Panc1 (cell line): ENCODE results near the gene PRR22. TPM values are rescaled to one million over a fixed set of nuclear protein-coding genes. Genes with fewer than 3 reads are reported as not detected.

Source experiments
- ATAC-seq: fragments of 200-7000 bp; cut with Tn5 transposase; 2 replicates; pipeline ENCODE4 v1.9.1; 2020; ENCODE audit warnings: mild to moderate bottlenecking, moderate library complexity
- BruUV-seq: library from RNA; stranded (reverse); fragments of 400-500 nt; replicated peaks from 2 replicates; lab custom pipeline; 2021; lab: Mats Ljungman, UMichigan
- CTCF ChIA-PET: fragments of 300-600 bp; sonication (Branson Sonifier 250); formaldehyde crosslinking; loops from one replicate; lab custom pipeline; 2022; ENCODE audit warnings: antibody characterized with exemption; lab: Charles Lee
- POLR2A ChIA-PET: fragments of 300-600 bp; sonication (Branson Sonifier 250); formaldehyde crosslinking; loops from one replicate; lab custom pipeline; 2022; ENCODE audit warnings: antibody characterized with exemption; lab: Charles Lee
- DNase-seq: peaks from one replicate; pipeline ENCODE4 v3.0.0-alpha.2; 2010; ENCODE audit warnings: low read depth, low spot score
- H3K27ac ChIP-seq: 2 replicates; pipeline ENCODE4 v1.5.1; 2011; ENCODE audit warnings: mild to moderate bottlenecking, low read length, inconsistent platforms
- H3K27me3 ChIP-seq: fragments of 200-500 bp; sonication (Bioruptor generic); 2 replicates; pipeline ENCODE4 v1.6.0; 2014; ENCODE audit warnings: low read length, inconsistent platforms; ENCODE audit not compliant: control insufficient read depth, insufficient read depth
- H3K36me3 ChIP-seq: fragments of 200-500 bp; sonication (Bioruptor generic); 2 replicates; pipeline ENCODE4 v1.5.1; 2014; ENCODE audit warnings: inconsistent platforms, mild to moderate bottlenecking, low read length, moderate library complexity; ENCODE audit not compliant: control insufficient read depth, insufficient read depth
- H3K4me1 ChIP-seq: 2 replicates; pipeline ENCODE4 v1.5.1; 2011; ENCODE audit warnings: inconsistent platforms, mild to moderate bottlenecking, low read length, moderate library complexity; ENCODE audit not compliant: control insufficient read depth, insufficient read depth
- H3K4me3 ChIP-seq, 2 experiments: 2 replicates each; pipeline ENCODE4 v1.5.1; 2011 to 2012; ENCODE audit warnings: low read depth in 2 of 2, low read length in 2 of 2, mild to moderate bottlenecking in 2 of 2, inconsistent platforms in 1 of 2, moderate library complexity in 1 of 2
- H3K9me3 ChIP-seq: fragments of 200-500 bp; sonication (Bioruptor generic); 2 replicates; pipeline ENCODE4 v1.5.1; 2014; ENCODE audit warnings: low read depth, mild to moderate bottlenecking, inconsistent platforms, low read length, moderate library complexity; ENCODE audit not compliant: control insufficient read depth, insufficient read depth
- CTCF ChIP-seq: fragments of 450-650 bp; IDR thresholded peaks from 2 replicates; pipeline ENCODE4 v1.5.1; 2017; ENCODE audit warnings: mild to moderate bottlenecking
- POLR2AphosphoS5 ChIP-seq: IDR thresholded peaks from 2 replicates; pipeline ENCODE4 v1.6.1; 2012; ENCODE audit warnings: mild to moderate bottlenecking, low read depth, low read length, moderate library complexity
- REST ChIP-seq, 2 experiments: IDR thresholded peaks; 2 replicates each; pipeline ENCODE4 v1.6.1; 2011 to 2012; ENCODE audit warnings: low read depth in 2 of 2, control low read depth in 1 of 2, low read length in 1 of 2, mild to moderate bottlenecking in 1 of 2, moderate library complexity in 1 of 2; ENCODE audit not compliant: insufficient read depth in 1 of 2
- SIN3A ChIP-seq: IDR thresholded peaks from 2 replicates; pipeline ENCODE4 v1.6.1; 2012; ENCODE audit warnings: low read depth, mild to moderate bottlenecking, low read length, moderate library complexity, borderline replicate concordance; ENCODE audit not compliant: insufficient read depth
- TCF7L2 ChIP-seq: IDR thresholded peaks from 2 replicates; pipeline ENCODE4 v1.6.1; 2011; ENCODE audit warnings: mild to moderate bottlenecking, low read depth, low read length, inconsistent platforms
- in situ Hi-C: cut with HindIII; loops from 2 replicates; pipeline ENCODE4 v1.10.0; 2016; ENCODE audit warnings: low sequenced_read_pairs, low pct_unique_long_range_greater_than_20kb
- intact Hi-C: fragments of 100-400 bp; cut with micrococcal nuclease; formaldehyde crosslinking; loops from one replicate; pipeline ENCODE4 v1.10.0; 2022; ENCODE audit not compliant: unreplicated experiment
- total RNA-seq: library from RNA; stranded (reverse); gene quantifications from one replicate; pipeline ENCODE4 v1.2.1, GENCODE V29; 2021; ENCODE audit not compliant: unreplicated experiment

PRR22 gene
- total RNA-seq, 1 experiment from 2014 or later: 5.9 TPM

- no peaks in the 10 kb centered on the region for H3K9me3 ChIP-seq
- intact Hi-C loops (no loop called here), in situ Hi-C loops (no loop called here)
- no peak overlapping the region for H3K4me3 ChIP-seq
- ChIA-PET CTCF (interaction anchor here (0.6 to 0.7 kb wide), 2 partner anchors 11 to 70 kb away, joined by 4 read pairs; no protein-coding TSS in a partner anchor), POLR2A (no interaction called here)
- no TSS peak for BruUV-seq
- H3K36me3 ChIP-seq: no peaks in the 10 kb centered on the region
- no peaks in the 10 kb centered on the region for H3K4me1 ChIP-seq
- H3K27me3 ChIP-seq: no peaks in the 10 kb centered on the region
- DNase-seq (no peak), ATAC-seq (no peak)
- no peak for TF ChIP-seq CTCF
- TF ChIP-seq SIN3A: no peak
- no peak for TF ChIP-seq POLR2AphosphoS5
- TF ChIP-seq TCF7L2: no peak
- no peak for TF ChIP-seq REST (IDR thresholded peaks at IDR 0.05; ENCODE audit: insufficient read depth in 1 of 2, low read depth in 2 of 2, low read length in 1 of 2)
- H3K27ac ChIP-seq: no peak overlapping the region
Measured at GRCh38 chr19:5817218-5817617, 32.7 kb upstream of the PRR22 start.

- no TSS peak for BruUV-seq
- in situ Hi-C loops: no loop called here
- CTCF ChIA-PET: no interaction called here
Measured at GRCh38 chr19:5814852-5815246, 30.3 kb upstream of the PRR22 start.

More at GRCh38 chr19:5814852-5815246, 30.3 kb upstream of the PRR22 start:
- H3K9me3 ChIP-seq: no peaks in the 10 kb centered on the region
- no peaks in the 10 kb centered on the region for H3K27me3 ChIP-seq
- no peak overlapping the region for H3K27ac ChIP-seq
- POLR2A ChIA-PET: no interaction called here
- peak; percentile 52; the same call in 1 of the 2 replicates for ATAC-seq
- H3K4me3 ChIP-seq: no peak overlapping the region
- DNase-seq: no peak
- H3K4me1 ChIP-seq: no peaks in the 10 kb centered on the region
- H3K36me3 ChIP-seq: no peaks in the 10 kb centered on the region
- no peak for TF ChIP-seq TCF7L2
- no peak for TF ChIP-seq SIN3A
- no peak for TF ChIP-seq CTCF
- no peak for TF ChIP-seq POLR2AphosphoS5
- no peak for TF ChIP-seq REST (IDR thresholded peaks at IDR 0.05; ENCODE audit: insufficient read depth in 1 of 2, low read depth in 2 of 2, low read length in 1 of 2)
- intact Hi-C loops: no loop called here
